ENCODE data around the gene AGL. TPM values are rescaled to one million over a fixed set of nuclear protein-coding genes. Genes with fewer than 3 reads are reported as not detected.

AGL gene
- total and polyA plus RNA-seq, 2 experiments from 2014 or later = 13.4 to 22.9 TPM

- Histone ChIP-seq H3K4me3 (0 out of 2 replicates have a peak overlapping the region, but pooled peaks have one; percentile 5), H3F3A (replicated peaks; ENCODE audit: low read depth) (0 out of 2 replicates have a peak, but pooled peaks cover 11% of the 10 kb centered on the region)
Measured at GRCh38 chr1:99851850-99852454, 1.8 kb downstream of the AGL start.

DNA sequence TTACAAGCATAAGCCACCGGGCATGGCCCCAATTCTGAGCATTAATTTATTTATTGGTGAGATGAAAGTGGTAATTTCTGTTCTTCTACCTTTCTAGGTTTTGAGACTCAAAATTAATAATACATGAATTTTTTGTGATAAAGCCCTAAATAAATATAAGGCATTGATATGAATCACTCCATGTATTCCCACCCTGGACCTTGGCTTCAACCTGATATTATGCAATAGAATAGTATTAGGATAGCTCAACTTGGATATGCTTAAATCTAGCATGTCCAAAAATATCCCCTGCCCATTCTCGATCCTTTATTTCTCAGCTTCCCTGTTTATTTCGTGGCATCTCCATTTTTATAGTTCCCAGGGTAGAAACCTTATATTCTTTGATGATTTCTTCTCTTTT lies 2.5 kb downstream of the AGL start:
- DNase-seq (ENCODE audit: low spot score) = no peak
- Histone ChIP-seq H3K27me3 (ENCODE audit: insufficient read depth) (no peaks in the 10 kb centered on the region), H2AFZ (no peak overlapping the region), H4K20me1 (replicated peaks; ENCODE audit: insufficient read depth) (no peaks in the 10 kb centered on the region), H3K4me2 (no peak overlapping the region), H3F3A (replicated peaks; ENCODE audit: low read depth) (0 out of 2 replicates have a peak, but pooled peaks cover 11% of the 10 kb centered on the region), H3K36me3 (ENCODE audit: insufficient read depth) (0 out of 2 replicates have a peak, but pooled peaks cover 8% of the 10 kb centered on the region), H3K4me1 (ENCODE audit: insufficient read depth) (peaks cover 16% of the 10 kb centered on the region; the same call in 1 of the 2 replicates), H3K79me2 (replicated peaks; ENCODE audit: insufficient read depth) (no peaks in the 10 kb centered on the region), H3K4me3 (no peak overlapping the region), H3K9me2 (ENCODE audit: insufficient read depth) (no peaks in the 10 kb centered on the region), H3K27ac (ENCODE audit: low read depth) (no peak overlapping the region)
- Mint-ChIP-seq H3K9me3 (peaks cover 4% of the 10 kb centered on the region; the same call in 1 of the 3 replicates), H3K27me3 (ENCODE audit: insufficient read depth, low read depth, poor library complexity) (peaks cover 5% of the 10 kb centered on the region), H3K4me3 (no peak overlapping the region), H3K27ac (no peak overlapping the region), H3K36me3 (ENCODE audit: low read depth) (peaks cover 30% of the 10 kb centered on the region; the same call in 2 of the 3 replicates), H3K4me1 (peaks cover 9% of the 10 kb centered on the region; the same call in 2 of the 3 replicates)
- ATAC-seq = no peak
- TF ChIP-seq POLR2AphosphoS5 (IDR thresholded peaks at IDR 0.05; ENCODE audit: low read depth) (no peak), JUNB (IDR thresholded peaks at IDR 0.05; ENCODE audit: unreplicated experiment) (no peak), ZNF114 (CRISPR knock-in tag; IDR thresholded peaks at IDR 0.05) (no peak), ZNF462 (CRISPR knock-in tag; IDR thresholded peaks at IDR 0.05) (no peak)
- TF ChIP-seq, protein P1, sequence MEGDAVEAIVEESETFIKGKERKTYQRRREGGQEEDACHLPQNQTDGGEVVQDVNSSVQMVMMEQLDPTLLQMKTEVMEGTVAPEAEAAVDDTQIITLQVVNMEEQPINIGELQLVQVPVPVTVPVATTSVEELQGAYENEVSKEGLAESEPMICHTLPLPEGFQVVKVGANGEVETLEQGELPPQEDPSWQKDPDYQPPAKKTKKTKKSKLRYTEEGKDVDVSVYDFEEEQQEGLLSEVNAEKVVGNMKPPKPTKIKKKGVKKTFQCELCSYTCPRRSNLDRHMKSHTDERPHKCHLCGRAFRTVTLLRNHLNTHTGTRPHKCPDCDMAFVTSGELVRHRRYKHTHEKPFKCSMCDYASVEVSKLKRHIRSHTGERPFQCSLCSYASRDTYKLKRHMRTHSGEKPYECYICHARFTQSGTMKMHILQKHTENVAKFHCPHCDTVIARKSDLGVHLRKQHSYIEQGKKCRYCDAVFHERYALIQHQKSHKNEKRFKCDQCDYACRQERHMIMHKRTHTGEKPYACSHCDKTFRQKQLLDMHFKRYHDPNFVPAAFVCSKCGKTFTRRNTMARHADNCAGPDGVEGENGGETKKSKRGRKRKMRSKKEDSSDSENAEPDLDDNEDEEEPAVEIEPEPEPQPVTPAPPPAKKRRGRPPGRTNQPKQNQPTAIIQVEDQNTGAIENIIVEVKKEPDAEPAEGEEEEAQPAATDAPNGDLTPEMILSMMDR (conservative IDR thresholded peaks at IDR 0.05; ENCODE audit: low read depth in 2 of 2) = no peak

More at GRCh38 chr1:99851850-99852454, 1.8 kb downstream of the AGL start:
- TF ChIP-seq, protein P1 (conservative IDR thresholded peaks at IDR 0.05; ENCODE audit: low read depth in 2 of 2) = no peak
- no peak for ATAC-seq
- H3K4me2 ChIP-seq = peak overlapping the region; percentile 94
- H3K9me2 ChIP-seq (ENCODE audit: insufficient read depth) = no peaks in the 10 kb centered on the region
- Mint-ChIP-seq H3K4me3 (peak overlapping the region; percentile 43; the same call in 2 of the 3 replicates), H3K9me3 (peaks cover 4% of the 10 kb centered on the region; the same call in 1 of the 3 replicates), H3K27ac (peak overlapping the region; percentile 14; the same call in 1 of the 2 replicates), H3K36me3 (ENCODE audit: low read depth) (peaks cover 26% of the 10 kb centered on the region; the same call in 2 of the 3 replicates), H3K4me1 (peaks cover 11% of the 10 kb centered on the region; the same call in 2 of the 3 replicates), H3K27me3 (ENCODE audit: insufficient read depth, low read depth, poor library complexity) (peaks cover 5% of the 10 kb centered on the region)
- 0 out of 2 replicates have a peak, but pooled peaks cover 8% of the 10 kb centered on the region for H3K36me3 ChIP-seq (ENCODE audit: insufficient read depth)
- no peak for DNase-seq (ENCODE audit: low spot score)
- peaks cover 16% of the 10 kb centered on the region; the same call in 1 of the 2 replicates for H3K4me1 ChIP-seq (ENCODE audit: insufficient read depth)
- H4K20me1 ChIP-seq (replicated peaks; ENCODE audit: insufficient read depth) = no peaks in the 10 kb centered on the region
- H2AFZ ChIP-seq = no peak overlapping the region
- no peaks in the 10 kb centered on the region for H3K79me2 ChIP-seq (replicated peaks; ENCODE audit: insufficient read depth)
- no peaks in the 10 kb centered on the region for H3K27me3 ChIP-seq (ENCODE audit: insufficient read depth)
- H3K27ac ChIP-seq (ENCODE audit: low read depth) = no peak overlapping the region

All from GM23338 (cell line).